ENCODE data around the gene PTGS1. TPM values are rescaled to one million over a fixed set of nuclear protein-coding genes. Genes with fewer than 3 reads are reported as not detected.

The PTGS1 gene
- total RNA-seq, 2 donors from 2014 or later: 6.2 to 26.7 TPM

DNA sequence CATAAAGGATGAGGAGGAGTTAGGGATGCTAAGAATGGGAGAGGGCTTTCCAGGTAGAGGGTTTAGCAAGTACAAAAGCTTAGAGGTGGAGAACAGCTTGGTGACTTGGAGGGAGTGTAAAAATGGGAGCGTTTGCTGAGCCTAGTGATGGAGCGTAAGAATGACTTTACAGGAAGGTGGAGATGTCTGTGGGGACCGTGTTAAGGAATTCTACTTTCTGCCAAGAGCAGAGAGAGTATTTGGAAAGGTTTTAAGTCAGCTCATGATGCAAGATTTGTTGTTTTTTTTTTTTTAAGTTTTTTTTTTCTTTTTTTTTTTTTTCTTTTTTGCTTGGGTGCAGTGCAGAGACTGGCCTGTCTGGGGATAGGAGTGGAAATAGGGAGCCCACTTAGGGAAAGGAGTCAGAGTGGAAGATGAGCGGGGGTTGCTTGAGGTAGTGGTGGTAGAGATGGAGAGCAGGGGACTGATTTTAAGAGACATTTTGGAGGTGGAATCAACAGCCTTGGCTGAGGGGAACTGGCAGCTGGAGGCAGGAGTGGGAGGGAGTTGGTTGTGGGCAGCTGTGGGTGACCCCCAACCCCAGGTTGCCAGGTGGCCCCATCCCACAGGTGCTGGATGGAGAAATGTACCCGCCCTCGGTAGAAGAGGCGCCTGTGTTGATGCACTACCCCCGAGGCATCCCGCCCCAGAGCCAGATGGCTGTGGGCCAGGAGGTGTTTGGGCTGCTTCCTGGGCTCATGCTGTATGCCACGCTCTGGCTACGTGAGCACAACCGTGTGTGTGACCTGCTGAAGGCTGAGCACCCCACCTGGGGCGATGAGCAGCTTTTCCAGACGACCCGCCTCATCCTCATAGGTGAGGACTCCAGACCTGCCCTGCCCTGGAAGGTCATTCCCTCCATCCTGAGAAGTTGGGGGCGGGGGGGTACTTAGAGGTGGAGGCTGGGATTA lies 12.4 kb downstream of the PTGS1 start:
- DNase-seq: no peak
- Histone ChIP-seq H3K4me1 (no peaks in the 10 kb centered on the region), H3K9me3 (no peaks in the 10 kb centered on the region), H3K27me3 (no peaks in the 10 kb centered on the region), H3K9ac (ENCODE audit: low read depth in 2 of 2, low read length in 2 of 2) (no peak overlapping the region), H3K4me3 (no peak overlapping the region), H3K36me3 (no peaks in the 10 kb centered on the region), H3K27ac (no peak overlapping the region)
- TF ChIP-seq, protein P1, sequence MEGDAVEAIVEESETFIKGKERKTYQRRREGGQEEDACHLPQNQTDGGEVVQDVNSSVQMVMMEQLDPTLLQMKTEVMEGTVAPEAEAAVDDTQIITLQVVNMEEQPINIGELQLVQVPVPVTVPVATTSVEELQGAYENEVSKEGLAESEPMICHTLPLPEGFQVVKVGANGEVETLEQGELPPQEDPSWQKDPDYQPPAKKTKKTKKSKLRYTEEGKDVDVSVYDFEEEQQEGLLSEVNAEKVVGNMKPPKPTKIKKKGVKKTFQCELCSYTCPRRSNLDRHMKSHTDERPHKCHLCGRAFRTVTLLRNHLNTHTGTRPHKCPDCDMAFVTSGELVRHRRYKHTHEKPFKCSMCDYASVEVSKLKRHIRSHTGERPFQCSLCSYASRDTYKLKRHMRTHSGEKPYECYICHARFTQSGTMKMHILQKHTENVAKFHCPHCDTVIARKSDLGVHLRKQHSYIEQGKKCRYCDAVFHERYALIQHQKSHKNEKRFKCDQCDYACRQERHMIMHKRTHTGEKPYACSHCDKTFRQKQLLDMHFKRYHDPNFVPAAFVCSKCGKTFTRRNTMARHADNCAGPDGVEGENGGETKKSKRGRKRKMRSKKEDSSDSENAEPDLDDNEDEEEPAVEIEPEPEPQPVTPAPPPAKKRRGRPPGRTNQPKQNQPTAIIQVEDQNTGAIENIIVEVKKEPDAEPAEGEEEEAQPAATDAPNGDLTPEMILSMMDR (IDR thresholded peaks at IDR 0.05): no peak
- intact Hi-C loops (cut with DNase I): no loop called here

DNA sequence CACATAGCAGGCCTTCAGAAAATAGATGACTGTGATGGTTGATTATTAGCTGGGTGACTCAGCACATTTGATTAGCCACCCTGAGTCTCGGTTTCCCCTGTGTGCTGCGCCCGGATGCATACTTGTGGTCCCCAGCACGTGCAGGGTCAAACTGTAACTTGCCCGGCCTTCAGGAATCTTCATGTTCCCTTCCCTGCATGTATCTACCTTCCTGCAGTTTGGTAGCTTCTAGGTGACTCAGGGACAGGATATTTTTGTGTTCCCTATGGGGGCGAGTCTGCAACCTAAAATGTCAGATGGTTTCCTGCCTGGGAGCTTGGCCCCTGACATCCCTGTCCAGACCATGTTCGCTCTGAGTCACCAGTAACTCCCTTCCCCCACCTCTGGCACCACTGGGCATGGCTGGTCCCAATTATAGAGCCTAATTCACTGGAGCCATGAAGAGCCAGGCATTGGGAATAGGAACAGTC lies 13.2 kb downstream of the PTGS1 start:
- Histone ChIP-seq H3K9ac (ENCODE audit: low read depth in 2 of 2, low read length in 2 of 2) (no peak overlapping the region), H3K9me3 (no peaks in the 10 kb centered on the region), H3K36me3 (no peaks in the 10 kb centered on the region), H3K27ac (no peak overlapping the region), H3K27me3 (no peaks in the 10 kb centered on the region), H3K4me3 (no peak overlapping the region), H3K4me1 (no peaks in the 10 kb centered on the region)
- TF ChIP-seq, protein P1 (IDR thresholded peaks at IDR 0.05): no peak
- intact Hi-C loops (cut with DNase I): no loop called here
- DNase-seq: no peak

DNA sequence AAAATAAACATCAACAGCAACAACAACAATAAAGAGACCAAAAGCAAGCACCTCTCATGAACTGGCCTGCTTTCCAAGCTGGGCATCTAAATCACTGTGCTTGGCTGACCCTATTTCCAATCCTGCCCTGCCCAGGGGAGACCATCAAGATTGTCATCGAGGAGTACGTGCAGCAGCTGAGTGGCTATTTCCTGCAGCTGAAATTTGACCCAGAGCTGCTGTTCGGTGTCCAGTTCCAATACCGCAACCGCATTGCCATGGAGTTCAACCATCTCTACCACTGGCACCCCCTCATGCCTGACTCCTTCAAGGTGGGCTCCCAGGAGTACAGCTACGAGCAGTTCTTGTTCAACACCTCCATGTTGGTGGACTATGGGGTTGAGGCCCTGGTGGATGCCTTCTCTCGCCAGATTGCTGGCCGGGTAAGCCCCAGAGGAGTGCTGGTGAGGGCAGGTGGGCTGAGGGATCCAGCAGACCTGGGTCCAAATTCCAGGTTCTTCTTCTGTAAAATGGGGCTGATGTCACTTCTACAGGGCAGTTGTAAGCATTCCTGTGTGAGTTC lies 15.6 kb downstream of the PTGS1 start:
- Histone ChIP-seq H3K9me3 (no peaks in the 10 kb centered on the region), H3K27me3 (no peaks in the 10 kb centered on the region), H3K4me1 (no peaks in the 10 kb centered on the region), H3K36me3 (no peaks in the 10 kb centered on the region), H3K27ac (no peak overlapping the region), H3K9ac (ENCODE audit: low read depth in 2 of 2, low read length in 2 of 2) (no peak overlapping the region), H3K4me3 (no peak overlapping the region)
- TF ChIP-seq, protein P1 (IDR thresholded peaks at IDR 0.05): no peak
- no peak for DNase-seq
- intact Hi-C loops (cut with DNase I): no loop called here

DNA sequence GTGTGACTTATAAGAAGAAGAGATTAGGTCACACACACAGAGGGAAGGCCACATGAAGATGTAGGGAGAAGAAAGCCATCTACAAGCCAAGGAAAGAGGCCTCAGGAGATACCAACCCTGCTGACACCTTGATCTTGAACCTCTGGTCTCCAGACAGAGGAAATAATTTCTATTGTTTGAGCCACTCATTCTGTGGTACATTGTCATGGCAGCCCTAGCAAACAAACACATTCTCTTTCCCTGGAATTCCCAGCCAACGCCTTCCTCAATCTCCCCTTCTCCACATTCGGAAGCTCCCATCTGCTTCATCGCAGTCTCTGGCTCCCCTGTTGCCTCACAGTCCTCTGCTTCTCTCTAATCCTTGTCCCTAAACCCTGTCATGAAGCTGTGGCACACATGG lies 16.7 kb downstream of the PTGS1 start:
- Histone ChIP-seq H3K27me3 (no peaks in the 10 kb centered on the region), H3K27ac (no peak overlapping the region), H3K9ac (ENCODE audit: low read depth in 2 of 2, low read length in 2 of 2) (no peak overlapping the region), H3K4me1 (no peaks in the 10 kb centered on the region), H3K36me3 (no peaks in the 10 kb centered on the region), H3K9me3 (no peaks in the 10 kb centered on the region), H3K4me3 (no peak overlapping the region)
- TF ChIP-seq, protein P1 (IDR thresholded peaks at IDR 0.05): no peak
- no peak for DNase-seq
- intact Hi-C loops (cut with DNase I): no loop called here

DNA sequence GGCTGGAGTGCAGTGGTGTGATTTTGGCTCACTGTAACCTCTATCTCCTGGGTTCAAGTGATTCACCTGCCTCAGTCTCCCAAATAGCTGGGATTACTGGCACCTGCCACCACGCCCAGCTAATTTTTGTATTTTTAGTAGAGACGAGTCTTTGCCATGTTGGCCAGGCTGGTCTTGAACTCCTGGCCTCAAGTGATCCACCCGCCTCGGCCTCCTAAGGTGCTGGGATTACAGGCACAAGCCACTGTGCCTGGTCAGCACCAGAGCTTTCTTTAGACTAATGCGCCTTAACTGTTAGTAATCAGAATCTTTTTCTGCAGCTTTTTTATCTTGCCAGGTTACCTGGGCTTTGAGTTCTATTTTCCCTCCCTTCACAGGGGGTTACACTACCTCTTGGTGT lies 18.4 kb downstream of the PTGS1 start:
- H3K9me3 ChIP-seq: no peaks in the 10 kb centered on the region
- no peak for DNase-seq
- no peaks in the 10 kb centered on the region for H3K27me3 ChIP-seq
- no peak overlapping the region for H3K4me3 ChIP-seq
- no peaks in the 10 kb centered on the region for H3K36me3 ChIP-seq
- H3K9ac ChIP-seq (ENCODE audit: low read depth in 2 of 2, low read length in 2 of 2): no peak overlapping the region
- TF ChIP-seq, protein P1 (IDR thresholded peaks at IDR 0.05): no peak
- H3K27ac ChIP-seq: no peak overlapping the region
- intact Hi-C loops (cut with DNase I): no loop called here
- H3K4me1 ChIP-seq: no peaks in the 10 kb centered on the region

All from colonic mucosa (tissue), 4 donors.